HTR-8/SVneo (cell line): ENCODE data around the gene GFPT1.

ENCODE experiments used
- DNase-seq: peaks from one replicate; pipeline ENCODE4 v3.0.0; 2011; ENCODE audit warnings: low spot score, mixed read lengths; ENCODE audit not compliant: insufficient read length
- FAIRE-seq: peaks from 2 replicates; lab custom pipeline; 2011; peaks lifted over from hg19 to GRCh38; lab: Jason Lieb, UNC

Gene GFPT1

DNA sequence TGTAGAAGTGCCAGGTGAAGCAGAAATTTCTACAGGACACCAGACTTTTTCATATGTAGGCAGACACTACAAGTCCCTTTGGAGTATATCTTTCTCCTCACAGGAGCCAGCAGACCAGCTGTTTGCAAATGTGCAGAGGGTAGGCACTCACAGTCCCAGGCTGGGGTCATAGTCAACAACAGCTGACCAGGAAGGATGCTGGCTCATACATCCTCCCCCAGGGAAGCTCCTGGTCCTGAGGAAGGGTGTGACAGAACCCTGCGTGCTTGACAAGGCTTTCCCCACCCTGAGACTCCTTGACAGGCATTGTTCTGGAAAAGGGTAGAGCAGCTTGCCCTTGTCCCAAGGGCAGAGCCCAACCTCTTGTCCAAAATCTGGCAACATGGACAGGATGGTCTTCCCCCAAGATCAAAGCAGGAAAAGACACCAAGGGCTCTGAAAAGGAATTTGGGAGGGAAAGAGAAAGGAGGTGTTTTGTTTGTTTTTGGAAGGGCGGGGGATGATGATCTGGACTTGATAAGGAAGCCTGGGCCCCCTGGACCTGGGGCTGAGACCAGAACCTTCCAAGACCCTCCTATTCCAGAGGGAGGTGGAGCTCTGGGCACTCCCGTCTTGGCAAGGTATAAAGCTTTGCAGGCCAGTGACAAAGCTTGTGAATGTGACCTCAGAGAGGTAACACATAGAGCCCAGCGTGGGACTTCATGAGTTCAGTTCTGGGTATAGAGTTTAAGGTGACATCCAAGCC lies 87.1 kb downstream of the GFPT1 start:
- no peak for FAIRE-seq
- no peak for DNase-seq

DNA sequence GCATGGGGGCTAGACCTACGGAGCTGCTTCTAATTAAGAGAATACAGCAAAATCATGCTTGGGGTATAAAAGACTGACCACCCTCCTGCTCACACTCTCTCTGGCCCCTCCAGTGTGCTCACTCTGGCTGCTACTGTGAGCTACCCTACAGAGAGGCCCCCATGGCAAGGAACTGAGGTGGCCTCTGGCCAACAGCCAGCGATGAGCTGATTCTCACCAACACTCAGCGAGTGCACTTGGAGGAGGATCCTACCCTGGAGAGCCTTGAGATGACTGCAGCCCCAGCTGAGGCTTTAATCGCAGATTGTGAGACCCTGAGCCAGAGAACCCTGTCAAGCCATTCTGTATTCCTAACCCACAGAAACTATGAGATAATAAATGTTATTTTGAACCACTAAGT lies 88.2 kb downstream of the GFPT1 start:
- DNase-seq, result peak; percentile 30
- FAIRE-seq, result peak; percentile 51

DNA sequence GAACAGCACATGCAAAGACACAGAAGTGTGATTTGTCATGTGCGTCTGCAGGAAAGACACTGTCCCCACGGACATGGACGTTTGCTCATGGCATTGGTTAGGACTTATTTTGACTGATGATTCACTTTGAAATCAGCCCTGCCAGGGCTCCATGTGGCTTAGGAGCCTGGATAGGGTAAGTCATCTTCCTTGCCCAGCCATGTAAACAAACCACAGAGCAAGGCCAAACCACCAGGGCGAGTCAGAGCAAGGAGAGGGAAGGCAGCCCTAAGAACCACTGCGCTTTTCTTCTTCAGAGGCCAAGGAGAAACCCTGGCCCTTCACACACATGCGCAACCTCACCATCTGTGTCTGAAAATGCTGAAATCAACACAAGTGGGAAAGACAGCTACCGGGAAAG lies 88.8 kb downstream of the GFPT1 start:
- FAIRE-seq (peak; percentile 54), DNase-seq (peak; percentile 70)

DNA sequence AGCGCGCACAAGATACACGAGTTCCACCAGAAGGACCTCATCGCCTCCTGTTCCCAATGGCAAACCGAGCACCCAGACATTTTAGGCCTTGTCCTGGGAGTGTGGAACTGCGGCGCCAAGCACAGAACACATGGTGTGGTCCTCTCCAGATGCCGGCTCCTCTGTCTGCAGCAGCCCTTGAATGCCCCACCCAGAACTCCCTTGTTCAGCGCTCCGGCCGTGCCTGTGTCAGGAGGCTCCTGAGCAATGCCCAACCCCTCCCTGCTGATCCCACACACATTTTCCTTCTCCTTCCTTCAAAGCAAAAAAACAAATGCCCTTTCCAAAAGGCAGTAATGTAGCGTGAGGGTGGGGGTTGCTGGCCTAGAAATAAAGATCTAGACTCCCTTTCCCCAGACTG lies 89.8 kb downstream of the GFPT1 start:
- no peak for DNase-seq

DNA sequence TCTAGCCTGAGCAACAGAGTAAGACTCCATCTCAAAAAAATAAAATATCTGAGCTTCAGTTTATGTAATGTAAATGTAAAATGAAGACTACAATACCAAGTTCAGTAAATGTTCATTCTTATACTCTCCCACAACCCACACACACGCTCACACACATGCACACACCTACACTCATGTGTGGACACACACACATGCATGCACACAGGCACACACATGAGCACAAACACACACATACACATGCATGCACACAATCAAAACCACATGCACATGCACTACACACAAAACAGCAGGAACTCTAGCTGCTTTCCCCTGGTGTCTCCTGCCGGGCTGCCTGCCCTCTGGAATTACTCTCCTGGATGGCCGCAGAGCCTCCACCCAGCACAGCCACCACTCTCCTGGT lies 90.6 kb downstream of the GFPT1 start:
- FAIRE-seq, result no peak

More for the DNA sequence above, 89.8 kb downstream of the GFPT1 start:
- no peak for FAIRE-seq

DNA sequence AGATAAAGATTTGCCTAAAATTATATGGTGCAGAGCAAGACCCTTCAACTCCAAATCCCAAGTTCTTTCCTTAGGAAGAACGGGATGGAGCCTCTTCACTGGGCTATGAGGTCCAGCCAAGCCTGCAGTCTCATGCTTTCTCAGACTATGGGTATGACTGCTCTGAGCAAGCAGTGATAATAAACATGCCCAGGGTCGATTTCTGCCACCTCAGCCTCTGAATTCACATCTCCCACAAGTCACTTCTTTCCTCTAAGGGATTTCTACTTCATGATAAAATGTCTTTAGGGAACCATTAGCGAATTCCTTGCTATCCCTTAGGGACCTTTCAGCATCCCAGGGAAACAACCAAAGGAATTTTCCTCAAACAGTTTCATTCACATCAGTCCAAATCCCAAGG lies 94.8 kb downstream of the GFPT1 start:
- DNase-seq (no peak), FAIRE-seq (no peak)

More for the DNA sequence above, 90.6 kb downstream of the GFPT1 start:
- DNase-seq, result no peak

DNA sequence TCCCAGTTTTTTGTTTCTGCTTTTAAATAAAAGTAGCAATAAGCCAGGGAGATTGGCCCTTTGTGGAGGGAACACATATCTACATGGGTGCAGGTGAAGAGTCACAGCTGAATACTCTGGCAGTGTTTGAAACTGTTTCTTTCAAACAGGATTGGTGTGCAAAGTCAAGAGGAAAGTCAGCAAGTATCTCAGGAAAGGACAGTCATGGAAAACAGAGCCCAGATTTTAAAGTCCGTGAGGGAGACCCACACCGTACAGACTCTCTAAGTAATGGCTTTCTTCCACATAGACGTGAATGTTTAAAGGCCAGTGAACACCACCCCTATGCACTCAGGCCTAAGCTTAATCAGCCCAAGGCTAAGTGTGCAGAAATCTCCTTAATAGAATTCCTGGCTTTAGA lies 95.3 kb downstream of the GFPT1 start:
- FAIRE-seq (no peak), DNase-seq (no peak)

DNA sequence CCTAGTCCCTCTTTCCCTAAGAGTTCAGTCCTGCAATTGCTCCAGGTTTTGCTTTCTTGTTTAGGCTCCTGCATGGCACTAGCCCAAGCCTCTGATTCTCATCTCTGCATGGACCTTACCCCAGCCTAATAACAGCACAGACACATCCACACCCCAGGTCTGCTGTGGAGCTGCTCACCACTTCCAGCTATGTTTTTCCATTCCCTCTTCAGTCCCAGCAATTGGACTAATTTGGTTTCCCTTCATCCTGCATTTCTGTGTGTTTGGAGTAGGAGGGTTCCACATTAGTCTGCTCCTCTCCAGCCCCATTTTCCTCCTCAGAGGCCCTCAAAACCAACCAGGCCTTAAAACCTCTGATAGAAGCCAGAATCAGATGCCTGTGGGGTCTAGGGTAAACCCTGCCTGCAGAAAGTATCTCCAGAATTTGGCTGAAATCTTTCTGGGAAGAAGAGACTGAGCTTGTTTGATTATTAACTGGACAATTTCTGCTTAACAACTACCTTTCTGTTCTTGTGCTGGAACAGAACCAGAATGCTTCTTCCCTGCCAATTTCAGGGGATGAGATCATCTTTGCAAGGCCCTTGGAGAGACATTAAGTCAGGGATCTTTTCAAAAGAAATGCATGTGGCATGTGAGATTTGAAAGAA lies 95.9 kb downstream of the GFPT1 start:
- FAIRE-seq, result no peak
- DNase-seq, result no peak

DNA sequence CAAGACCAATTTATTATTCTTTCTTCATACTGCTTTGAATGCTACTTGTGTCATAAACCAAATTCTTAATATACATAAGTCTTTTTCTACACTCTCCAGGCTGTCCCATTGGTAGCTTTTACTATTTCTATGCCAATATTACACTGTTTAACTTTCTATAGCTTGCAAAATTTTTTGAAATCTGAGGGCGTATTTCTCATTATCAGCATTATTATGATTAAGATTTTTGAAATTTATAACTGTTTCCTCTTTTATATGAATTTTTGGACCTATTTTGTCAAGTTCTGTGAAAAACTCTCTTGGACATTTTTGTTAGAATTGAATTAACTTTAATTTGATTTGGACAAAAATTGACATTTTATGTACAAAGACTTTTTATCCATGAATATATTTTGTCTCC lies 98.6 kb downstream of the GFPT1 start:
- DNase-seq (no peak), FAIRE-seq (no peak)

DNA sequence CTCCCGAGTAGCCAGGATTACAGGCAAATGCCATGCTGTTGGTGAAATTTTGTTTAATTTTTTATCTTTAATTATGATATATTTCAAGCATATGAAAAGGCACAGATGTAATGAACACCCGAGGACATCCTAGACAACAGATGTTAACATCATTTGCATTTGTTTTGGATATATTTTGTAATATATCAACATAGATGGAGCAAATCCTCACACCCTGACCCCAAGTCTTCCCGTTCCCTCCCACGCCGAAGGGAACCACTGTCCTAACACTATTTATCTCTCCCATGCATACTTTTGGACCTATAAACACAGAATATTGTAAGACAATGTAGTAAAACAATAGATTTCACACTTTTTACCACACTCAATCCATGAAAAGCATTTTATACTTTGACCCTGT lies 99.5 kb downstream of the GFPT1 start:
- FAIRE-seq, result no peak
- no peak for DNase-seq

DNA sequence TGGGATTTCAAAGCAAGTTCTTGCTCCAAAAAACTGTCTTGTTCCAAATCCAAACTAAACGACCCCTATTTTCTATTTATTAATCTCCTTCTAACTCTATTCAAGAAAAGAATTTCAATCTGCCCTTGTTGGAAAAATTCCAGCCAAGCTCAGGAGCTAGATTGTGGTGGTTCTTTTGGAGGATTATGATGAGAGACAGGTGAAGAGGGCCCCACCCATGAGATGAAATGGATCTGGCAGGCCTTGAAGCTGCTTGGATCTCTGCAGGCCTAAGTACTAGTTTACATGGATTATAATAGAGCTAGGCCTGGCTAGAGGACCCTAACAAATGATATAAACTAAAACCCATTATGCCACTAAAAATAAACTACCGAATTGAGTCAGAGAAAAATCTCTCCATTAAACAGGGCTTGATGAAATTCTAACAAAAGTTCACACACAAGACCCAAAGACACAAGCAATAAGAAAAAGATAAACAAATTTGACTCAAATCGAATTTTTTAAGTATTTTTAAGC lies 101.6 kb downstream of the GFPT1 start:
- FAIRE-seq, result no peak
- DNase-seq, result no peak

DNA sequence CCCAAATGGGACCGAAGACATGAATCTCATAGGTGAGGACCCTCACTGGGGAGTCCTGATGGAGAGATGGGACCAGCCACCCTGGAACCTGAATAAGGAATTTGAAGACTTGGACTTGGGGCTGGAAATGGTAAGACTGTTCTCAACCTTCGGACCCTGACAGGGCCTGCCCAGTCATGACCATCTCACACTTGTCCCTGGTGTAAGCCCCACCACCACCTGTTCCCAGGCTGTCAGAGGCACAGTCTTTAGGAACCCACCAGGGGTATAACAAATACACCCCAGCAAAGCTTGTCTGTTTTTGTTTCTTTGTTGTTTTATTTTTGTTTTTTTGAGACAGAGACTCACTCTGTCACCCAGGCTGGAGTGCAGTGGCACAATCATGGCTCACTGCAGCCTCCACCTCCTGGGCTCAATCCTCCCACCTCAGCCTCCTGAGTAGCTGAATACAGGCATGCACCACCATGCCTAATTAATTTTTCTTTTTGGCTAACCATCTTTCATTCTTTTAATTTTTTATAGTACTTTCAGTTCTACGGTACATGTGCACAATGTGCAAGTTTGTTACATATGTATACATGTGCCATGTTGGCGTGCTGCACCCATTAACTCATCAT lies 106.1 kb downstream of the GFPT1 start:
- FAIRE-seq, result no peak

DNA sequence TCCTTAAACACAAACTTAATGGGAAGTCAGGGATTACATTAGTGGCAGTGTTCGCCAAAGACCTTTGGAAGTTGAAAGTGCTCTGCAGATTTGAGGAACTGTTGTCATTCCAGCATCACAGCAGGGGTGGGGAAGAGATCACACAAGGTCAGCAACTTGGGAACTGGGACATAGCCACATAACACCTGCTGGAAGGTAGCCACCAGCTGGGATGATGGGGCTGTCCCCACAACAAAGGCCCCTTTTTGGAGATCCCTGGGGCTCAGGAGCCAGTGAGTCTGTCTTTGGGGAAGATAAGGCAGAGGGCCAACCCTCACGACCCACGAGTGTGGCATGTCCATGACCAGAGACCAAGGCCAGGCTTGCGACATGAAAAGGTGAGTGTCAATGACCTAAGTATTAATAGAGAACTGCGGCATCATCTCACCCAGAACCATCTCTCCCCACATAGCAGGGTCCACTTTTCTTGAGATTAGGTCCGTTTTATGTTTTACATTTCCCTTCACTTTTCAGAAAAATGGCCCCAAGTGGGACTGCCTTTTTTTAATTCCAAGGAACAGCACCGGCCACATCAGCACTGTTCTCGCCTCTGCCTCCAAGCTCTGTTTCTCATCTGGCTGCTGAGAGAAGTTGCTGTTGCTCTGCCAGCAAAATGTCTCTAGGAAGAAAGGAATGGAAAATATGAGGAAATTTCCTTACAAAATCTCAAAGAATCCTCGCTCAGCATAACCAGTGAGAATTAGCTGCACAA lies 106.9 kb downstream of the GFPT1 start:
- FAIRE-seq, result no peak

More for the DNA sequence above, 106.1 kb downstream of the GFPT1 start:
- DNase-seq, result no peak

DNA sequence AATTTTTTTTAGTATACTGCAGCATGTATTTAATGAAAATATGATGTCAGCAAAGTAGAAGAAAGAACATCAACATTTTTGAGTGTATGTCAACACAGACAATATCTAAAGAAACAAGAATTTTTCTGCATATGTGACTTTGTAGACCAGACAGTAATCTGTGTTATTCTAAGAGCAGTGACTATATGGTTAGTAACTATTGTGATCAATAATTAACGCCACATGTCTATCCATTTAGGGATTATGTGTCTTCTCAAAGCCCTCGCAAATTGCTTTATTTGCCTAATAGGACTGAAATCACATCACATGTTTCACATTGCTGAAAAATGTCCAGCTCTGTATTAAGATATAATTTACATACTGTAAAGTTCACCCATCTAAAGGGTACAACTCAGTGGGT lies 107.8 kb downstream of the GFPT1 start:
- FAIRE-seq, result no peak

More for the DNA sequence above, 106.9 kb downstream of the GFPT1 start:
- DNase-seq, result no peak

DNA sequence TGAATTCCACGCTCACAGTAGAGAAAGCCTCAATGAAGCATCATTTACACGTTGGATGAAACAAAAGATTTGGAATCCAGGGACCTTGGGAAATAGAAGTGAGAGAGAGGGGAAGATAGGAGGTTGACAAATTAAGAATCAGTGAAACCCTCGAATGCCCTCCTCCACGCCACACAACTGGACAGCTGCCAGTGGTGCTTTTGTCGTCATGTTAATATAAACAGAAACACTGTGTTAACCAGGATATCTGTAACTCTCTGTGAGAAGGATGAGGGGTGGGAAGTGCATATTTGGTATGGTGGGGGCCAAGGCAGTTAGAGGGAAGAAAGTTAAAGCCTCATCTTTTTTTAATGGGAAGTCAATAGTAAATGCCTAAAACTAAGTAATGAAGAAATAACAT lies 108.7 kb downstream of the GFPT1 start:
- FAIRE-seq, result no peak
- no peak for DNase-seq

More for the DNA sequence above, 107.8 kb downstream of the GFPT1 start:
- no peak for DNase-seq

DNA sequence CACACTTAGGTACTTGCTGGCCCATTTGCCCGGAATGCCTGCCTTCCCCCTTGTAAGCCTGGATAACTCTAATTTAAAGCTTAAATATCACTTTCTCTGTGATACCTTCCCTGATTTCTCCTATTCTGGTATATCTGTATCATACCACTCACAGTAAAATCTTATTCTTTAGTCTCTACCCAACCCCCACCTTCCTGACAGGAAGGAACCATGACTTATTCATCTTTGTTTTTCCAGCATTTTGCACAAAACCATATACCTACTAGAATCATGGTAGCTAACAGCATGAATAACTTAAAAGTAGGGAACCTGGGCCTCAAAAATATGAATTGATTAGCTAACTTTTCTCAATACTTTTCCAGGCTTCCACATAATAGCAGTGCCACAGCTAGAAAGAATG lies 111.5 kb downstream of the GFPT1 start:
- no peak for FAIRE-seq

DNA sequence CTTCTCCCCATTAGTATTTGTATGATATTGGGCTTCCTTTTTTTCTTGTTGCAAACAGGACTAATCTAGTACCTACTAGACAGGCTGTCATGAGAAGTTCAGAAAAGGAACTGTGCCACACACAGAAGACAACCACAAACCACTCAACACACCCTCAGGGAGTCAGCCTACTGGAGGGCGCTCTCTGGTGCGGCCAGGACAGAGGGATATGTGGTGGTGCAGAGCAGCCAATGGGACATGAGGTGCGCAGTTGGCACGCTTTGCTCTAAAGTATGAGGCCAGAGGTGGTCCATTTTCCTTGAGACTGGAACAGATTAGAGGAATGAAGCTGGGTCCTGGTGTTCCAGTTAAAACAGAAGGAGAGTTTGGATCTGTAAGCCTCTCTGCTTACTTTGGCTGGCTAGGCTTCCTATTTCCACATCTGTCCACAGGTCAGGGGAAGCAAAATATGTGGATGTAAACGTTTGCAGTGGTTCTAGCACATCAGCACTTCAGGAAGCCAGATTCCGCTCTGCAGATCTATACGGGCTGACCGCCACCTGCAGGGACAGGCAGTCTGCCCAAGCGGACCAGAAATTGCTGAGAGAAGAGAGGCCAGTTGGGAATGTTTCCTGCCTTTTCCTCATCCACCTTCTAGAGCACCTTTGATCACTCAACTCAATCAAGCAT lies 114.1 kb downstream of the GFPT1 start:
- FAIRE-seq (peak; percentile 28), DNase-seq (no peak)

More for the DNA sequence above, 111.5 kb downstream of the GFPT1 start:
- DNase-seq, result no peak

DNA sequence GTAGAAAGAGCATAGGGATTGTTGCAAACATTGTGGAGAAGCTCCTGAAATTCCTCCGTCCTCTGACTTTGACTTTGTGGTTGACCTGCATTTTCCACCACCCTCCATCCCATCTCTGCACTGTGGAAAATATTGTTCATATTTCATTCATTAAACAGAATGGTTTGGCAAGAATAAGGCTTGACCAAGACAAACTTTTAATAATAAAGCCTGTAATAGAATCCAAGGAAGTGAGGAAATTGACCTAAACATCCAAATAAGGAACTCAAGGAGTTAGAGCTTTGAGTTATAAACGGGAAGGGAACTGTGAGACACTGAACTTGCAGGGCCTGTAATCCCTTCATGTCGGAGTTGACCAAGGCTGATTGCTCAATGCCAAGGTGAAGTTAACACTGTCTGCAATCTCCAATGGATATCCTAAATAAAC lies 115.2 kb downstream of the GFPT1 start:
- DNase-seq, result no peak

More for the DNA sequence above, 115.2 kb downstream of the GFPT1 start:
- FAIRE-seq, result no peak
